GM21526 (cell line): ENCODE results near the gene WFIKKN1.

ENCODE experiments used
- ATAC-seq: cut with Tn5 transposase; IDR thresholded peaks from one replicate; pipeline ENCODE4 v1.9.1; 2021; ENCODE audit warnings: moderate library complexity; ENCODE audit not compliant: unreplicated experiment, low FRiP score

The WFIKKN1 gene

DNA sequence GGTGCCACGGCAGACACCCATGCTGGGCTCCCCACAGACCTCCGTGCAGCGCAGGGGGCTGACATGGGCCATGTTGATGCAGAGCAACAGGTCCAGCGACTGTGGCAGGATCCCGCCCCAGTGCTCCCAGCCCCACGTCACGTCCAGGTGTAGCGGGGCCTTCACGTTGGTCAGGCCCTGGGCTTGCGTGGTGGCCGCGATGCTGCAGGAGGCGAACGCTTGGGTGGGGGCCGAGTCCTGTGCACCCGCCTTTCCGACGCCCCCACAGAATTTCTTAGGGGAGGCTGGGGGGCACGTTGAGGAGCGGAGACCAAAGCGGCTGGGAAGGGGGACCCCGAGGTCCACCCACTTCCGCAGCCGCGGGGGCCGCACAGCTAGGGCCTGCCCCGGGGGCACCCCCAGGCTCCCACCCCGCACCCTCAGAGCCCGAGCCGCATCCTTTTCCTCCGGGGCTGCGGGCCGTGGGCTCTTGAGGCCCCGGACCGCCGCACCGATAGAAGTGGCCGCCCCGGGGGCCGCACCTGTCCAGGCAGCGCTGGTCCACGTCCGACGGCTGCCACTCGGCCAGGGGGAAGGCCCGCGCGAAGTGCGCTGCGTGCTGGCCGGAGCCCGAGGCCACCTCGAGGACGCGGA is 4.9 kb downstream of the WFIKKN1 start:
- no peak for ATAC-seq

DNA sequence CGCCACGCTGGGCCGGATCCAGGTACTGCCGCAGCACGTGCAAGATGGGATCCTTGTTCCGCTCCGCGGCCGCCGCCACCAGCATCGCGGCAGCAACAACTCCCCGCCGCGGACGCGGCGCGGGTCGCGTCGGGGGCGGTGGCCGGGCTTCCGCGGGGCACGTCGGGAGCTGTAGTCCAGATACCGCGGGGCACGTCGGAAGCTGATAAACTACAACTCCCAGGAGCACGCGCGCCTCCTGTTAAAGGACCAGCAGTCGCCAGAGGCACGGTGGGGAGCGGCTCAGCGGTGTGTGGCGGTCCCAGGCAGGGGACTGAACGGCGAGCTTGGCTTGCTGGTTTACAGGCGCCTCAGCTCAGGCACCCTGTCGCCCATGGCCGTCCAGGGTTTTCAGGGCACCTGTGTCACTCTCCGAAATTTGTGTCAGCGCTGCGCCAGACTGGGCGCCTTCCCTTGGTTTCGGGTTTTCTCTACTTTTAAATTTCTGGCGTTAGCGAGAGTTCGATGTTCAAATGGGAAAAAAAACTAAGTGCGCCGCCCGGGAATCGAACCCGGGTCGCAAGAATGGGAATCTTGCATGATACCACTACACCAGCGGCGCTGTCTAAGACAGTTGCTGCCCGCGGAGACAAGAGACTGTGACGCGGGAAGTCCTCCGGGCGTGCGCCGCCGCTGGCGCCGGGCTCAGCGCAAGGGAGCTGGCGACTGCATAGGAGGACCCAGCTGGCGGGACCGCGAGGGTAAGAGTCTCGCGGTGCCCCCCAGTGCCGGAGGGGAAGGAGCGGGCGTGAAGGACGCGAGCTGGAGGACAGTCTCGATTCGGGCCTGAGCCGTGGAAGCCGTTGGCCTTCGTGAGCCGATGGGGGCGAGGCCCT is 5.7 kb downstream of the WFIKKN1 start, which contains the start of gene METTL26:
Gene METTL26, minus strand, starts transcription at position 100 of the 875 bp plus-strand sequence. Its CDS starts 15 bp downstream, at position 85.
- ATAC-seq = peak; percentile 52

DNA sequence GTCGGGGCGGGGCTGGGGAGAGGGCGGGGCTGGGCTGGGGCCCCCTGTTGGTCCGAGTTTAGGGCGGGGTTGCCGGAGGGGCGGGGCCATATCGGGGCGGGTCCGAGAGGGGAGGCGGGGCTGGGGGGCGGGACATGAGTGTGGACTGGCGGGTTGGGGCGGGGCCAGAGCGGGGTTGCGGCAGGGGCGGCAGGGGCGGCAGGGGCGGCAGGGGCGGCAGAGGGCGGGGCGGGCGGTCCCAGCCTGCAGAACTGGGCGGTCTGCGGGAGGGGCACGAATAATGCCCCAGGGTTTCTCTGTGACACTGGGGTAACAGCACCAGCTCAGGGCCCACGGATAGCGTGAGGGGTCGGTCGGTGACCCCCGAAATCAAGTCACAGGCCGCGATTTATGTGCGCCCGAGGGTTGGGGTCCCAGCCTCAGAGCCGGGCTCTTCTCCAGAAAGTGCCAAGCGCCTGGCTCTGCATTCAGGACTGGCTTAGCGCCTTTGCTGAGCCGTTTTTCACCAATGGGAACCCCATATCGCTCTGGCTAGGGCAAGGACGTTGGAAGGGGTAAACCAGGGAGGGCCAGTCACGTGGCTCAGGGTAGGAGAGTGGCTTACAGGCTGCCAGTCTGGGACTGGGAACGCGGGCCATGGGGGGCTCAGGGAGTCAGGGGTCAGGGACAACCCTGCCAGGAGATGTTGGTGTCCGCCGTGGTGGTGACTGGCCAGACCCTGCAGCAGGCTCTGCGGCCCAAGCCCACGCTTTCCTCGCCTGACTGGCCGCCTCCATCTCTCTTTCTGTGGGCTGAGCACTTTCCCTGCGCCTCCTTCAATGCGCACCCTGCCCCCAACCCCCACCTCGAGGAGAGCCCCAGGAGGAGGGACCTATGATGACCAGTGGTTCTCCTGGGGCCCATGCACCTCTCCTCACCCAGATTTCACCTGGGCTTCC is 6.6 kb downstream of the WFIKKN1 start:
- no peak for ATAC-seq

DNA sequence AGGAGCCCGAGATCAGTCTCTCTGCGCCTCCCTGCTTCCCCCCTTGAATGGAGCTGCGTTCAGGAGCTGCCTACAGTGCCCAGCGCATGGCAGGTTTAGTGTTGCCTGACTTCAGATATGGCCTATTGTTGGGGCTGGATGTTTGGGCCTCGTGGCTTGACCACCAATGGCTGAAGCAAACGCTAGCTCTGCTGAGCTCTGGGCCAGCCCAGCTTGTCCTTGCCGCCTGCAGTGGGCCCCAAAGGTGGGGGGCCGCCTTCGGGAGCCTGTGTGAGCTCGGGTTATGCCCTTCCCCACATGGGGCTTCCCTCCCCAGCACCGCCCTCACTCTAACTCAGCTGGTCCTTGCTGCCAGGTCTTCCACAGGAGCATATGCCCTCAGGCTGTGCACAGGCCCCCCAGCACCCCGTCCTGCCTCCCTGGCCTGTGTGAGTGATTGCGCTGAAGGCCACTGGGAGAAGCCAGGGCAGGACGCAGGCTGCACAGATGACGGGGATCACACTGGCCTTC is 7.3 kb downstream of the WFIKKN1 start:
- no peak for ATAC-seq

DNA sequence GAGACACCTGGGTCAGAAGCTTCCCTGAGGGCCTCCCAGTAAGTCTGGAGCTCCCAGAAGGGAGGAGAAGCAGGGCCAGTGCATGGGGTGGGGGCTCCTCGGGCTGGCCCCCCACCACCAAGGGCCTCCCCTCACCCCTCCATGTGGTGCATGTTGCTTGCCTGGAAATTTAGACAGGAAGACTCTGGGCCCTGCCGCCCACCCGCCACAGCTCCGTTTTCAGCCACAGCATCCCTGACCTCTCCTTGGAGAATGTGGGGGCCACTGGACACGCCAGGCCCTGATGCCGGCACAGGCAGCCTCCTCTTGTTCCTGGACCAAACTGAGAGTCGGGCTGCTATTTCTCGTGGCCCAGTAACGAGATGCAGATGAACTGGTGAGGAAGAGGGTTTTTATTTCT is 8.1 kb downstream of the WFIKKN1 start:
- ATAC-seq = no peak

DNA sequence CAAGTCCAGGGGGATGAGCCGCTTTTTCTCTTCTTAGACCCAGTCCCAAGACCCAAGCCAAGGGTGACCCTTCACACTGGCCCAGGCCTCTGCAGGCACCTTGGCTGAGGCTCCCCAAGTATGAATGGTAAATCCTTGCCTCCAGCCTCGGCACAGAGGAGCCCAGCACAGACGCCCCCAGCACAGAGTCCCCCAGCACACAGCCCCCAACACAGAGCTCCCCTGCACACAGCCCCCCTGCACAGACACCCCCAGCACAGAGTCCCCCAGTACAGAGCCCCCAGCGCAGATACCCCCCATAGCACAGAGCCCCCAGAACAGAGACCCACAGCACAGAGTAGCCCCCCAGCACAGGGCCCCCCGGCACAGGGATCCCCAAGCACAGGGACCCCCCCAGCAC is 9.8 kb downstream of the WFIKKN1 start:
- no peak for ATAC-seq

DNA sequence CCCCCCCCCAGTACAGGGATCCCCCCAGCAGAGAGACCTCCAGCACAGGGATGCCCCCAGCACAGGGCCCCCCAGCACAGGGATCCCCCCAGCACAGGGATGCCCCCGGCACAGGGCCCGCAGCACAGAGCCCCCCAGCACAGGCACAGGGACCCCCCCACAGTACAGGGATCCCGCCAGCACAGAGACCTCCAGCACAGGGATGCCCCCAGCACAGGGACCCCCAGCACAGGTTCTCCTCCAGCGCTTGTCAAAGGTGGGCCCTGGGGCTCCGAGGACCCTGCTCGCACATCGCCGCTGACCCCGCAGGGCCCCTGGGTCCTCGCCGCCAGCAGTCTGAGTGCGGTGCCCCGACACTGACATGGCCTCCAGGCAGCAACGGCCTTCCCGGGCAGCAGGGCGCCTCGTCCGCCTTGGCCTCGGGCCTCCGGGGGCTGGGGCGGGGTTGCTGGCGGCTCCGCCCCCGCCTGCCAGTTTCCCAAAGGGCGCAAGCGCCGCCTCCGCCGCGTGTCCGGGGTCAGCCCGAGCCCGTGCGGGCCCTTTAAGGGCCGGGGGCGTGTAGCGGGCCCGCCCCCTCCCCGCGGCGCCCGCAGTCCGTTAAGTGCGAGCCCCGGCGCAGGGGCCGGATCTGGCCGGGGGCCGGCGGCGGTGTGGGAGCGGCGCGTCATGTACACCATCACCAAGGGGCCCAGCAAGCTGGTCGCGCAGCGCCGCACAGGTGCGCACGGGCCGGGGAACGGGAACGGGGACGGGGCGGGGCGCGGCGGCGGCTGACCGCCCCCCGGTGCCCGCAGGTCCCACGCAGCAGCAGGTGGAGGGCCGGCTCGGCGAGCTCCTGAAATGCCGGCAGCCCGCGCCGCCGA is 10.8 kb downstream of the WFIKKN1 start, which contains the start of gene MCRIP2:
Gene MCRIP2, plus strand, starts transcription at position 503 of the 863 bp plus-strand sequence. Its CDS starts 164 bp downstream, at position 667.
- peak; percentile 27 for ATAC-seq

DNA sequence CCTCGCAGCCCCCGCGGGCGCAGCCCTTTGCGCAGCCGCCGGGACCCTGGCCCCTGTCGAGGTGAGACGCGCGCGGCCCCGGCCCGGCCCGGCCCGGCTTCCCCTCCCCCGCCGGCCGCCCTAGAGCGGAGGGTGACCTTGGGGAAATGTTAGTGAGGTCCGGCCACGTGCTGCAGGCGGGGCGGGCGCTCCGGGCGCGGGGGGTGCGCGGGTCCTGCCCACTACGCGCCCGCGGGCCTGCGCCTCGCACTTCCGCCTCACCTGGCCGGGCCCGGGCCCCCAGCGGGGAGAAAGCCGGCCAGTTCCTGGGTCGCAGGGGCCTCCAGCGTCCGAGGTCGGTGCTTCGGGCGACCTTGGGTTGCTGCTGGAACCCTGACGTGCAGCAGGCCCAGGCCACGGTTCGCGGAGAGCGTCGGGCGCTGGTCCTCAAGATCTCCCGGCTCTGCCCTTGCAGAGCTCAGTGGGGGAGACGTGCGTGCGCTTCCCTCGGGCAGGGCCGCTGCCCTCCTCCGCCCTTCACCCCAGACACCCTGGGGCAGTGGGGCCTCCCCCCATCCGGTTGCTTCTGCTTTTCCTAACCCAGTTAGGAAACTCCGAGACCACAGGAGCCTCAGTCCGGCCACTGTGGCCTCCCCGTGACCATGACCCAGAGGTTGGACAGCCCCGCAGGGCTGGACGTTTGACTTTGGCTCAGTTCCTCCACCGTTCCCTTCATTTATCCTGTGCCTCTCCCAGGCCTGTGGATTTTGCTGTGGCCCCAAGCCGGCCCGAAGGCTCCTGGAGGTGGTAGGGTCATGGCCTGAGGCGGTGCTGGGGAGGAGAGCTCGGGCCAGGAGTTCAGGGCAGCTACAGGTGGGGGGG is 11.6 kb downstream of the WFIKKN1 start:
- peak; percentile 30 for ATAC-seq

DNA sequence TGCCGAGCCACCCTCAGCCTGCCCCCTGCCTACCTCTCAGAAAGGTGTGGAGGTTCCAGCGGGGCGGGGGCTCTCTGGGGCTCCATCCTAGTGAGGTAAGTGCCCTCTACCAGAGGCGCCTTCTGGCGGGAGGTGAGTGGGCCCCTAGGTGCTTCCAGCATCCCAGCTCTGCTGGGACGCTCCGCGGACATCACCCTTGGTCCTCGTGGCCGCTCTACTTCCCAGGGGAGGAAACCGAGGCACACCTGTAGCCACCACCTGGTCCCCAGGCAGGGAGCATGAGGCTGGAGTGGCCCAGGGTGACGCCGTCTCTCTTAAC is 12.2 kb downstream of the WFIKKN1 start:
- ATAC-seq = no peak

DNA sequence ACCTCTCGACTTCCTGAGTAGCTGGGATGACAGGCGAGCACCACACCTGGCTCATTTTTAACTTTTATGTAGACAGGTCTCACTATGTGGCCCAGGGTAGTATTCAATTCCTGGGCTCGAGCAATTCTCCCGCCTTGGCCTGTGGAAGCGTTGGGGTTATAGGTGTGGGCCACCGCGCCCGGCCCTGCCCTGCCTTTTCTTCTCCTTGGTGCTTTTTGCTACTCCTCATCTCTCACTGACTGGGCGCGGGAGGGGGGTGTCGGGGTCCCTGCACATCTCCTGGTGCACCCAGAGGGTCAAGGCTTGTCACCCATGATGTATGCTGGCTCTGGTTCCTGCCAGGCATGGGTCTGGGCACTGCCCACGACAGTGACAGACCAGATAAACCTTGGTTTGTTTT is 13.8 kb downstream of the WFIKKN1 start:
- ATAC-seq = no peak

DNA sequence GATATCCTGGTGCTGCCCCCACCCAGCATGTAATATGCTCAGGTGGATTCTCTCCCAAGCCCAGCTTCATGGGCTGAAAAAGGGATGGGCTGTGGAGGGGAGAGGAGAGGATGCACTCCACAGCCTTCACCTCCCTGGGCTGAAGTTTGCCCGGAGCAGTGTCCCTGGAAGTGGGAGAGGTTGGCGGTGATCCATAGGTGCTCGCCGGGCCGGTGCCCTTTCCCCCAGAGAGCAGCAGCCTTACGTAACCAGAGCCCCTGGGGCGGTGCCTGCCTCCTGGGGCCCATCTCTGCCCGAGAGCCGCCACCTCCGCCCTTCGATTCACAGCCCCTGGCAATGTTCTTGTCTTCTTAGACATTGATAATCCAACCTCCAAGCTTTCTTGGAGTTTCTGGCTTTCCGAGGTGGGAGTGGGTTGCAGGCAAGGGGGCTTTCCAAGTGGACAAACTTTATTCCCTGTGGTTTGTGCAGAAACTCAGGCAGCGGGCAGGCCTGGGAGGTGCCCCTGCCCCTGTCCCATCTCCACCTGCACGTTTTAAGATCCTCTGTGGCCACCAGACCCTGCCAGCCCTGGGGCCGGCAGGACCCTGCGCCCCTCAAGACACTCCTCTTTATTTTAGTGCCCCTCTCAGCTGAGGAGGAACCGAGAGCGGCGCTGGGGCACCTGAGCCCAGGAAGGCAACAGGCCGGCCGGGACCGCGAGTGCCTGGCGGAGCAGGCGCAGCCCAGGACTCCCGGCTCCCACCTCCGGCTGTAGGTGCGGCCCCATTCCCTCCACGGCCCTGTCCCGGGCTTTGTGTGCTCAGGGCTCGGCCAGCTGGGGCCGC is 15.3 kb downstream of the WFIKKN1 start:
- ATAC-seq = no peak

DNA sequence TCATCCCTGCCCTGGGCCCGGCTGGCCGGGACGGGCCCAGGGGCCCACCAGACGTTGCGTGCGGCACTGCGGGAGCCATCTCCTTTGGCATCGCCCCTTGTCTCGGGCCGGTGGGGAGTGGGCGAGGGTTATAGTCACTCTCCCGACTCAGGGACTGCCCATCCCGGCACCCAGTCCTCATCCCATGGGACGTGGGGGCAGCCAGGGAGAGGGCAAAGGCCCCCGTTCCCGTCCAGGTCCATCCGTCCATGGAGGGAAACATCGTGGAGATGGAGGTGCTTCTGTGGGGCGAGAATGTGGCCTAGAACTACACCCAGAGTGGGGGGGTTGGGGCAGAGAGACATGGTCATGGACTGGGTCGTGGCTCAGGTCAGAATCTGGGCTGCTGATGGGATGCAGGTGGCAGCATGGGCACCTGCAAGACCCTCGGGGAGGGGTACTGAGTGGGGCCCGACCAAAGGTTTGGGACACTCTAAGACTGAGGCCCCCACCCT is 15.9 kb downstream of the WFIKKN1 start:
- no peak for ATAC-seq

DNA sequence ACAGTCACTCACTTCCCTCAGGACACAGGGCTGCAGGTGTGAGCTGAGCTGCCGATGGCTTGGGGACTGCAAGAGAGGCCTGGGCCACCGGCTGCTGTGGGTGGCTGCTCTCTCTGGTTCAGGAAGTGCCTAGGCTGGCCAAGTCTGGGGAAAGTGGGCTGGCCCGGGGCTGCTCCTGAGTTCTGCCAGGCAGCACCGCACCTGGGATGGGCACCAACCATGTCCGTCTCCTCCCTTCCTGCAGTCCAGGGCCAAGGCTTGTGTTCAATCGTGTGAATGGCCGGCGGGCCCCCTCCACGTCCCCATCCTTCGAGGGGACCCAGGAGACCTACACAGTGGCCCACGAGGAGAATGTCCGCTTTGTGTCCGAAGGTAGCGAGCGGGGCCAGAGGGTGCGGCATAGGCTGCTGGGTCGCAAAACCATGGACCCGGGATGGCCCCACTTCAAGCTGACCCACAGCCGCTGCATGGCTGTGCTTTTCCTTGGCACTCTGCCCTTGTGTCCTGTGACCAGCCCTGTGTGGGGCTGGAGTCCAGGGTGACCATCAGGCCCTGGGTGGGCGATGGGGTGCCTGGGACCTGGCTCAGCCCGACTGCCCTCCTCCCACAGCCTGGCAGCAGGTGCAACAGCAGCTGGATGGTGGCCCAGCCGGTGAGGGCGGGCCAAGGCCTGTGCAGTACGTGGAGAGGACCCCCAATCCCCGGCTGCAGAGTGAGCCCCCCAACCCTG is 16.6 kb downstream of the WFIKKN1 start:
- ATAC-seq = no peak

DNA sequence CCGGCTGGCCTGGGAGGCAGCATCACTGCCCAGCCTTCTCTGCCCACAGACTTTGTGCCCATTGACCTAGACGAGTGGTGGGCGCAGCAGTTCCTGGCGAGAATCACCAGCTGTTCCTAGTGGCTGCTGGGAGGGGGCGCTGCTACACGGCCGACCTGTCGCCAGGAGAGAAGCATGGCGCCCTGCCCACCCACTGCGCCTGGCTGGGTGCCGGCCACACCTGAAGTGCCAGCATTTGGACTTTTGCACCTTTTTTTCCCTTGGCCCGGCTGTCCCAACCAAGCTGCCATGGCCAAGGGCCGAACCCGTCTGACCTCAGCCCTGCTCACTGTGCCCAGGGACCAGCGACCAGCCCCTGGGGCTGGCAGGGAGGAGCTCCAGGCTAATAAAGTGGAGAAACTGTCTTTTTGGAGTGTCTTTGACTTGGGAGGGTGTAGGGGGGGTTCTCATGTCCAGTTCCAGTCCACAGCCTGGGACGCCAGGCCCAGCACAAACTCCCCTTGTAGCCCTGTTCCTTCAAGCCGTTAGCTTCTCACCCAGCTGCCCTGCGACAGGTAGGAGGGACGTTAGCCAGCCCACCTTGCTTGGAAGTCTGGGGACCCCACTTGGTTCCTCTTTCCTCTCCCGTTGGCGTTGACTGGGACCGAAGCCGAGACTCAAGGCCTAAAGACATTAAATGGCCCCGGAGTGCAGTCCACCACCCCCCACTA is 17.4 kb downstream of the WFIKKN1 start:
- ATAC-seq = no peak

DNA sequence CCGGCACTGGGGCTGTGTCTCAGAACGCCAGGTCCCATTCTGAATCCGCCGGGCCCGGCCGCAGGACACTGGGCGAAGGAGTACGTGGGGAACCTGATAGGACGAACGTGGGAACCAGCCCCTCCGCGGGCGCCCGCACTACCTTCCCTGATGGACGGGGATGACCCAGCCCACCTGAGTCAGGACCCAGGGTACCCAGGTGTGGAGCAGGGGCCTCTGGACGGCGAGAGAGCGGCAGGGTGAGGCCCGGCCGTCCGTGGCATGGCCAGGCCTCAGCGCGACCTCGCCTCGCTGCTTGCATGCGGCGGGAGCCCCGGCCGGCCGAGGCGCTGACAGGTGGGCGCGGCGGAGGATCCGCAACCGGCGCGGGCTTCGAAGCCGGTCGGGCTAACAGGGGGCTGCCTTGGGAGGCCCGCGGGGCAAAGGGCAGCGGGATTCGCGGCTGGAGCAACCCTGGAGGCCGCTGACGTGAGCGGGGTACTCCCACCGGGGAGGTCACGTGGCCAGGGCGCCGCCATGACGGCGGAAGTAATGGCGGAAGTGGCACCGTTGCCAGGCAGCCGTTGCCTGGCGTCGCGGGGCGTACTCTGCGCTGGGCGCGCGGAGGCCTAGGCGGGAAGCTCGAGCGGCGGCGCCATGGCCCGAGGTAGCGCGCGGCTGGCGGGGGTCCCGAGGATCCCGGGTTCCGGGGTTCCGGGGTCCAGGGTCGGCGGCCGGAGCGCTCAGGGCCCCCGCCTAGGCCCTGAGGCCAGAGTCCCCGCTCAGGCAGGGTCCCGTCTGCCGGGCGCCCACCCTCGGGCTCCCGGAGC is 18.2 kb downstream of the WFIKKN1 start, which contains the start of gene WDR90:
Gene WDR90, plus strand, starts transcription at position 585 of the 809 bp plus-strand sequence. Its CDS starts 52 bp downstream, at position 637.
- ATAC-seq = peak; percentile 52
